22Rv1 (cell line): ENCODE measurements around the gene COL27A1.

Experiments
- CTCF ChIP-seq: fragments of 450-650 bp; IDR thresholded peaks from 2 replicates; pipeline ENCODE4 v1.5.1; 2017; ENCODE audit warnings: mild to moderate bottlenecking
- ZFX ChIP-seq: fragments of 450-650 bp; IDR thresholded peaks from 2 replicates; pipeline ENCODE4 v1.6.1; 2017; ENCODE audit warnings: antibody characterized with exemption, borderline replicate concordance

DNA sequence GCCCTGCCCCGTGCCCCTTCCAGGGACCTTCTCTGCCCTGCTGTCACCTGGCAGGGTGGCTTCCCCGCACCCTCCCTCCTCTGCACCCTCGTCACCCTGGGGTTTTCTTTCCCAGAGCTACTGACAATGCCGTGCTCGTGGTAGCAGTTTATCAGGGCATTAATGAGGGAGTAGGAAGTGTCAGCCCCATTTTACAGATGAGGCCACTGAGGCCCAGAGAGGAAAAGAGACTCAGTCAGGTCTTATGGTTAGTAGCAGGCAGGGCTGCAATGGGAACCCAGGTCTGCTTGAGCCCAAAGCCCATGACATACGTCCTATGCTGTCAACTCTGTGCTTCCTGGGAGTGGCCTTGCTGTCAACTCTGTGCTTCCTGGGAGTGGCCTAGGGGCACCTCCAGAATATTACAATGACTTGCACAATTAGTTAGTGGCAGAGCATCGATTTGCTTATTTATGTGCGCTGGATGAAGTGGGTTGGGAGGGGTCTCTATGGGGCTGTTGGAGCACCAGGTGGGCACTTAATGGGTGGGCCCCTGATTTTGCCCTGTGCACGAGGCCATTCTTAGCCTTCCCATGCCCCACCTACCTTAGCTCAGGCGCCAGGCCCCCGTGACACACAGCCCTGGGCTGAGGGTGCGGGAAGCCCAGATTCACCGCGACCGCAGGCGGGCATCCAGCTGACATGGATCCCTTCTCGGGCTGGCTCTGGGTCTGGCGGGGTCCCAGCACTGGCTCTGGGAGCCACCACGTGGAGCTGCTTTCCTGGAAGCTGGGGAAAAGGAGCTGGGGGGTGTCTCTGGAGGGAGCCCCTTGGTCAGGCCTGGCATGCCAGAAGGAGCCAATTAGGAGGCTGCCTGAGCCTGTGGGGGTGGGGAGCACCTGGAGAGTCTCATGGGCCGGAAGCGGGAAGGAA is 85.6 kb downstream of the COL27A1 start:
- TF ChIP-seq CTCF (no peak), ZFX (no peak)
